Stimulated activated naive CD4-positive, alpha-beta T cell (primary cell): ENCODE data around the gene DBH.
A peak's percentile ranks its signal among the peaks of the same experiment; 100 is the strongest.

Experiments used
- DNase-seq, 6 experiments: peaks; one replicate each; lab custom pipeline; 2025; lab: John Stamatoyannopoulos, UW

Gene DBH

DNA sequence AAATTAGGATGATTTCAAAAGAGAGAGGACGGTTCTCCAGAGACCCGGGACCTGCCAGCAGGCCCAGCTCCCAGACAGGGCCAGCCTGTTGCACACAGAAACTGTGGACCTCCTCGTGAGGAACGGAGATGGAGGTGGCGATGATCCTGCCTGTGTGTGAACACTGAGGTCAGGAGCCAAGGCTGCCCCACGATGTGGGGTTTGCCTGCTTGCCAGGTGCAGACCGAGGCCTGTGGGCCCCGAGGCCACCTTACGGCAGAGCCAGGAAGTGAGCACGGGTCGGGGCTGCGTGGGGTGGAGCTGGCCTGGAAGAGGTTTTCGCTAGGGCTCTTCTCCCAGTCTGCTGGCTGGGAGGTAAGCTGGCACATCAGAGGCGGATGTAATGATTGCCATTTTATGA, 31.3 kb upstream of the DBH start:
- no peak for DNase-seq

DNA sequence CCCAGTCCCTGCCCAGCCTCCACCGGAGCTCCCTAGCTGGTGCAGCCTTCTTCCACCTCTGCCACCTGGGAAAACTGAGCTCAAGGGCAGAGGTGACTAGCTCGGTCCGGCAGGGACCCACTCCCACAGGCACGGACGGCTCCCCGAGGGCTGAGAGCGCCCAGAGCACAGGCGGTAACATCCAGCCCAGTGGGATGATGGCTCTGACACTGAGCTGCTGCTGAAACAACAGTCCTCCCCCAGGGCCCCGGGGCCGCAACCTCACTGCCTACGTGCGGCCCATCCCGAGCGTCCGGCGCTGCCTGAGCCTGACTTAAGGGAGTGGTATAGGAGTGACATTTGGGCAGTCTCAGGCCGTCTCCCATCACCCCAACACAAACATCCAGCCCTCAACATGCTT, 30.7 kb upstream of the DBH start:
- DNase-seq, result no peak

DNA sequence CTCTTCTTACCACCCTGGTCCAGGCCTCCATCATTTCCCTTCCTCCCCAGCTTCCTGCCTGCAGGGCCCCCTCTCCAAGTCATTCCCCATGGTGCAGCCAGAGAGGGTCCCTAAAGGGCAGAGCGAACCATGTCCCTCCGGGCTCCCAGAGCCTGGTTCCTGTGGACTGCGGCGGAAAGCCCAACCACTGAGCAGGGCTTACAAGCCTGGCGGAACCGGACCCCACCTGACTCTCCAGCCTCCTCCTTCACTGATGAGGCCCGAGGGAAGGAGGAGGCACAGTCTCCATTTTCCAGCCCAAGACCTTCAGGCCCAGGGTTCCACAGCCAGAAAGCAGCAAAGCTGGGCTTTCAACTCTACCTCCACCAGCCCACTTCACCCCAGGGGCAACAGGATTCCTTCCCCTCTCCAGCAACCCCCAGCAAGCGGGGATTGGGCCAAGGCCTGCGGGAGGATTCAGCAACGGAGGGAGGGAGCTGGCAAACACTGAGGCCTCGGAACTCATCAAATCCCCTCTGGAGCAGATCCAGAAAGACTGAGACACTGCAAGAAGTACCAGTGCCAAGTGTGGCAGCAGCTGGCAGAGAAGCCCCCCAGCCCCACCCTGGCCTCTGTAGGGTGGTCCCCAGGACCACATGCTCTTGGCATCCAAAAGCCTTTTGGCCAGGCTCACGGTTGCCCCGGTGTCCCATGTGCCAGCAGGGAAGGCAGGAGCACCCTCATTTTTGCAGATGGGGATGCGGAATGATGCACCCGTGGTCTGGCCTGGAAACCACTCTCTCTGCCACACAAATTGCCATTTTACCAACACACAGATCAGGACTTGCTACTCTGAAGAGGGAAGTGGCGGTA, 30.1 kb upstream of the DBH start:
- no peak for DNase-seq

DNA sequence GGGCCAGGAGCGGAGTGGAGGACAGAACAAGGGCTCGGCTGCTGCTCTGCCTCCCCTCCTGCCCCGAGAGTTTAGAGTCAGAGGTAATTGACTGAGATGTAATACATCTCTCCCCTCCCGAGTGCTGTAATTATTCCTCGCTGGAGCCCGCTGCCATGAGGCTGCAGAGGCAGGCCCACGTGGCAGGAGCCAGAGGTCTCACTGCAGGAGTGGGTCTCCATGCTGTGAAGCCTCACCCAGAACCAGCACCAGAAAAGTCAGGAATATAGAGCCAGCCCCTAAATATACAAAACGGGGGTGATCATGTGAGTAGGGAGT, 29.5 kb upstream of the DBH start:
- no peak for DNase-seq

DNA sequence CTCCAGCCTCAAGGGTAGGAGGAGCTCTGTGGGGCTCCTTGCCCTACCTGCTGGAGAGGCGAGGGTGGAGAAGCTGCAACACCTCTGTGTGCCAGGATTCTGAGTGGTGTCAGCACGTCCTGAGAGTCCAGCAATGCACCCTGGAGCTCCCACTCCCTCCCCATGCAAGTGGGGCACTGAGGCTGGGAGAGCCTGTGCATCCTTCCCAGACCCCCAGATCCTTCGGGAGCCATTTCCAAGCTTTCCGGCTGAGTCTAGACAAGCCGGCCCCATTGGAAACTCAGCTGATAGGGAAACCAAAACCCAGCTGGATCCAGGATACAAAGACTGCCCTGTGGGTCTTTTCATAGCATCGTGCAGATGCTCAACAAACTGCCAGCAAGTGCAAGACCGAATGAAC, 28.8 kb upstream of the DBH start:
- DNase-seq, result no peak

DNA sequence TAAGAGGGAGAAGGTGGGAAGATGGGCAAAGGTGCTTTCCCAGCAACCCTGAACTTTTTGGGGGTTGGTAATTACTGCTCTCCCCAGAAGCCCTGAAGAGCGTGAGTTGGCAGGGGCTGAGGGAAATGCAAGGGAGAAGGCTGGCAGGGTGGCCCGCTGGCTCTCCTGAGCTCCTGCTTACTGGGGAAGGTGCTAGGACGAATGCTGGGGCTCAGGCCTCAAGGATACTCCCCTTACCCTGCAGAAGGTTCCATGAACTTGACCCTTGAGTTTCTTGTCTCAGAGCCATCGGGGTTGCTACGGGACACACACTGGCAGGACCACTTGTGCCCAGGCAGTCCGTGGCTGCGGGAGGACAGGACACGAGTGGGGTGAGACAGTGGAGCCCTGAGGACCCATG, 28.2 kb upstream of the DBH start:
- DNase-seq, result no peak

DNA sequence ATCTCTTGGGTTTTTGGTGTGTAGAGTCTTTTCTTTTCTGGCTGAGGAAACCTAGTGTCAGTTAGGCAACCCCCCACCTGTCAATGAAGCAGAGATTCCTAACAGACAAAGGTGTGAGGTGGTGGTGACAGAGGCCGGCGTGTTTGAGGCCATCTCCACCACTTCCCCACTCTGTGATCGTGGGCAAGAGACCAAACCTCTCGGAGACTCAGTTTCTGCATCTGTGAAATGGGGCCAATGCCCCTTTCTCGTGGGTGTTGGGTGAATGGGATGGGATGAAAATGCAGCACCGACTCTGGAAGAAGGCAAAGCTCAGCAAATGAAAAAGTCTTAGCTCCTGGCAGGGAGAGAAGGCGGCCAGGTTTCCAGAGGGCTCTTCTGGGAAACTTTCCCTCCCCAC, 27.8 kb upstream of the DBH start:
- no peak for DNase-seq

DNA sequence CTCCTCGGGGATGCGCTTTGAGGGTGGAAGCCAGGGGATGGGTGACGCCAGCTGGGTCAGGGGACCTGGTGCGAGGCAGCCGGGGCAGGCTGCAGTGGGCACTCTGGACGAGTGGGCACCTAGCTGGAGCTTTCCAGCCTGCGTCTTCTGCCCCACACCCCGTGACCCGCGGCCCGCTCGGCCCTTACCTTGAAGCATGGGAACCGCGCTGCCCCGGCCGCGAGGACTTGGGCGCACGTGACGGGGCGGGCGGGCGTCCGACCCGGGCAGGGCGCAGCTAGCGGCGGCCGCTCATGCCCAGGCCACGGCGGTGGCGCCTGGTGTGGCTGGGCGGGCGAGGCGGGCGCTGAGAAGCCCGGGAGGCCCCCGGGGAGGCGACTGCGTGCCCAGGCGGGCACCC, 27.3 kb upstream of the DBH start:
- no peak for DNase-seq

DNA sequence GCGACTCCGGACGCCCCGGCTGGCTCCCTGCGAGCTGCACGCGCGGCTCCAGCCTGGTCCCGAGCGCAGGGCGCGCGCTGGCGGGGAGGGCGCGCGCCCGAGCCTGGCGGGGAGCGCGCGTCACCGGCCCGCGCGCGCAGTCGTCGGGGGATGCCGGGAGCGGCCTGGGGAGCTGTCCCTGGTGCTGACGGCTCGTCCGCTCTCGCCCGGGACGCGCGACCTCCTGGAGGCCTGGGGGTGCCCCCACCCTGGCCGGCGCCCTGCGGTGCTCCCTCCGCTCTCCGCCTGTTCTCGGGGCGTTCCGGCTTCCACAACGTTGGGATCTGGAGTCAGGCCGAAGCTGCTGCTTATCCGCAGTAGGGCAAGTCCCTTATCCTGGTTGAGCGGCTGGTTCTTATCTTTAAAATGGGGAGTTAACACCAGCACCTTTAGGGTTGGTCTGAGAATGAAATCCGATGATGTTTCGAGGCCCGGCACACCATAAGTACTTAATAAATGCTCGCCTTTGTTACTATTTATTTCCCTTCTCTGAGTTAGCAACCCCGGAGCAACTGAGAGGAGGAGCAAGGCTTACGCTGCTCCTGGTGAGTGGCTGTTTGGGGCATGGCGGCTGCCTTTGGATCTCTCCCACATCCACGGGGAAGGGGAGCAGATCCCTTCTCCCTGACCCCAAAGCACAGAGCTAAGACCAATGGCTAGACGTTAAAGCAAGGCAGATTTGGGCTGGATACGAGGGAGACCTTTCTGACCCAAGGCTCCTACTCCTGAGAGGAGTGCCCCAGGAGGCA, 26.7 kb upstream of the DBH start, which contains the start of gene FAM163B:
FAM163B (minus strand) TSS at position 79 of the 788 bp plus-strand sequence. CDS start 29,166 bp downstream, outside the sequence.
- peak; percentile 14 to 72 (median 33) for DNase-seq

DNA sequence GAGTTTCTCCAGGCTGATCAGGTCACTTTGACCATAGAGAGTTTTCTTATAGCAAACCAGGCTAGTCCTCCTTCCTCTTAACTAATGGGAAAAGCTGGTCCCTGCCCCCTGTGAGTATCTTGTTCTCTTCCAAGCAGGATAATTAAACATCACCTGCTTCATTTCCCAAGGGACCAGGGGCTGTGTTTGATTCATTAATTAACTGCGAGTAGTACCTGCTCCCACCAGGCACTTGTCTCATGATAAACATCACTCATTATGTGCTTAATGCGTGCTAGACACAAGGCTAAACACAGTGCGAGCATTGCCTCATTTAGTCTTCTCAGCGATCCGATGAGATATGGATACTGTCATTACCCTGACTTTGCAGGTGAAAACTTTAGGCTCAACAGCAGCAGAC, 25.3 kb upstream of the DBH start:
- no peak for DNase-seq

DNA sequence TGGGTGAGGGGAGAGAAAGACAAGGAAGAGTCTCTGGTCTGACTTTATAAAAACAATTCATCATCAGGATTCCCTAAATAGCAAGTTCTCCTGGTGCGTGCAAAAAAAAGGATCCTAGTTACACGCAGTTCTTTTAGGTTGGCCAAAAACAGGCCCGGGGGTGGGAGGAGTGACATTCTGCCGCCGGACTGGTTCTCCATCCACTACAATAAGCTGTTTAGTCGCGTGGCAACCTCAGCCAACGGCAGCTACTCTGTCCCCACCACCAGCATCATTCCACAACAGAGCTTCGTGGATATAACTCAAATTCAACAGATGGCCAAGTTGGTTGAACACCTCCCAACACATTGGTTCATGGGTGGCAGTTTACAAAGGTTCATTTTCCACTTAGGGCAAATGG, 24.1 kb upstream of the DBH start:
- no peak for DNase-seq

DNA sequence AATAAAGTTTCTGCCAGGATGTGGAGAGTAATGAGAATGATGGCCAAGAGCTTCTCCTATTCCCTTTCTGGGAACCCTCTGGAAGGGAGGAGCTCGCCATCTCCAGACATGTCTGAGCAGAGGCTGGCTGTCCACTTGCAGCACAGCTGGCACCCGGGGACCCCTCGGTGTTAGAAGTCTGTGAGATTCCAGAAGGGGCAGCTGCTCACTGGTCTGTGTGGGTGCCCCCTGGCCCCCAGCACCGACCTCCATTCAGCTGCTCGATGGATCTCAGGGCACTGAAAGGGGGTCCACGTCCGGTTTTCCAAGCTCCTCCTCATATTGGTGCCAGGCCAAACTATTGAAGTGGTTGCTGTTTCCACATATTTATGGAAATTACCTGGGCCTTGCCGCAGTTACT, 23.3 kb upstream of the DBH start:
- DNase-seq, result no peak

DNA sequence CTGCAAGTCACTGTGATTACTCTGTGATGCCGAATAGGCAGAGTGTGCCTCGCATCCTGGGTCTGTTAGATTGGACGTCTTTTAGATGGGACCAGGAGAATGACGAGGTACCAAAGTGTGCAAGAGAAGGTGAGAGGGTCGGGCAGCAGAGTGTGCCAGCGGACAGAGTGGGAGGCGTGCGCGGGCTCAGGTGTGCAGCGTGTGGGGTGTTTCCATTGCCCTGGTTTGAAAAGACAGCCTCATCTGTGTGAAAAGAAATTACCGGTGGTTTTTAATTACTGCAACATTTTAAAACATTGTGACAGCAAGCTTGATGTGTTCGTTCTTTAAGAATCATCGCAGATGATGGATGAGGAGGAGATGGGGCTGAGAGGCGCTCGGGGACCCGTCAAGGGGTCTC, 22.7 kb upstream of the DBH start:
- DNase-seq, result no peak

DNA sequence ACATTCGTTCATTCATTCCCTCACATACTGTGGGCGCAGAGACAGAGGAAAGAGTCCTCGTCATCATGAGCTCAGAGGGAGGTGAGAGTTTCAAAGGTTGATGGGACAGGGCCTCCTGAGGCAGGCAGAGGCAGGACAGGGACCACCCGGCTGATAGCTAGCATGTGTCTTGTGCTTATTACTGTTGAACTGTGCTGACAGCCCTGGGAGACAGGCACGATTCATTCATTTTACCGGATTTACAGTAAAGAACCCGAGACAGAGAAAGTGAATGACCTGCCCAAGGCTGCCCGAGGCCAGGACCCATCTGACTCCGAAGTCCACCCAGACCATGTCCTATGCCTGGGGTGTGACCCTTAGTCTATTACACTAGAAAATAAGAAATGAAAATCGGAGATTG, 22.1 kb upstream of the DBH start:
- no peak for DNase-seq

DNA sequence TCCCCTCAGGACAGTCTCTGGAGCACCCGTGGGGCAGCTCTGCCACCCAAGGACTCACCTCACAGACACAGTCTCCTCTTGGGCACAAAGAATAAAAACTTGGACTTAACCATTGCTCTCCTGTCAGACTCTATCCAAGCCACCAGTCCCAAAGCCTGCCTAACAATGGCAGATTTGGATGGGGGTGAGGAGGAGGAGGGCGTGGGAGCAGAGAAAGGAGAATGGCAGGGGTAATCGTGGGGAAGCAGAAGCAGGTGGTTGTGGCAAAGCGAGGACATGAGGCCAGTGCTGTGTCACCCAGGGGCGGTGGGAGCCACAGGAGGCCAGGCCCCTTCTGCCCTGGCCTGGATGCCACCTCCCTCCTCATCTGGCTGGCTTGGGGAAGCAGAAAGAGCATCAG, 21.5 kb upstream of the DBH start:
- DNase-seq, result no peak

DNA sequence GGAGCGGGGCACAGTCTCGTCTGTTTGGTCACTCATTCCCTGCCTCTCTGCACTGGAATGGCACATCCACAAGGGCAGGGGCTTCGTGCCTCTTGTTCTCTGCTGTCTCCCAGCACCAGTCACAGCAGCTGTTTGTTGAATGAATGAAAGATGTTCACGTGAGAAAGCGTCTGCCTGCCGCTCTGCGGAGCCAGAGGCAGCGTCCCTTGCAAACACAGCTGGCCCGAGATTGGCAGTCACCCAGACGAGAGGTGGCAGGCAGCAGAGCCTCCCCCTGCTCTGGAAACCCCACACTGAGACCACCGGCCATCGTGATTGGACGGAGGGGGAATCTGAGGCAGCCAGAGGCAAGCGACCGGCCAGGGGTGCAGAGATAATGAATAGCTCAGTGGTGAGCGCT, 21.0 kb upstream of the DBH start:
- DNase-seq, result no peak

DNA sequence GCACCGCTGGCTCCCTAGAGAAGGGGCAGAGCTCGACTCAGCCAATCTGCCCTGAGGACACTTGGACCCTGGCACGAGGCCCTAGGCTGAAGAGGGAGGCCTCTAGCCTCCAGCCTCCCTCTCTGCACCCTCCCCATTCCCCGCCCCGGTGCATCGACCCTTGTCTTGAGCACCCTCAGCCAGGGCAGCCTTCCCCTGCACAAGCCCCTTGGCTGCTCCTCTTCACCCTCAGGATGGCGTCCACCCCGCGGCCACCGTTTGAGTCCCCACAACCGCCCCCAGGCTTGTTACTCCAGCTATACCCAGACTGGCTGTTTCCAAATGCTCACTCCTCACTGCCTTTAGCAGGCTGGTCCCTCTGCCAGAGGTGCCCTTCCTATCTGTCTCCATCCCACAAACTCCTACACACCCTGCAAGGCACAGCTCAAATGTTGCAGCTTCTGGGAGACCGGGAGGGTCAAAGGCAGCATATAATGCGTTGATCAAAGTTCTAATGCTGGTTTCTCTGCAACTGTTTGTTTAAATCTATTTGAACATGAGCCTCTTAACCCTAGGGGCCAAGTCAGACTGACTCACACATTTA, 20.5 kb upstream of the DBH start:
- no peak for DNase-seq

DNA sequence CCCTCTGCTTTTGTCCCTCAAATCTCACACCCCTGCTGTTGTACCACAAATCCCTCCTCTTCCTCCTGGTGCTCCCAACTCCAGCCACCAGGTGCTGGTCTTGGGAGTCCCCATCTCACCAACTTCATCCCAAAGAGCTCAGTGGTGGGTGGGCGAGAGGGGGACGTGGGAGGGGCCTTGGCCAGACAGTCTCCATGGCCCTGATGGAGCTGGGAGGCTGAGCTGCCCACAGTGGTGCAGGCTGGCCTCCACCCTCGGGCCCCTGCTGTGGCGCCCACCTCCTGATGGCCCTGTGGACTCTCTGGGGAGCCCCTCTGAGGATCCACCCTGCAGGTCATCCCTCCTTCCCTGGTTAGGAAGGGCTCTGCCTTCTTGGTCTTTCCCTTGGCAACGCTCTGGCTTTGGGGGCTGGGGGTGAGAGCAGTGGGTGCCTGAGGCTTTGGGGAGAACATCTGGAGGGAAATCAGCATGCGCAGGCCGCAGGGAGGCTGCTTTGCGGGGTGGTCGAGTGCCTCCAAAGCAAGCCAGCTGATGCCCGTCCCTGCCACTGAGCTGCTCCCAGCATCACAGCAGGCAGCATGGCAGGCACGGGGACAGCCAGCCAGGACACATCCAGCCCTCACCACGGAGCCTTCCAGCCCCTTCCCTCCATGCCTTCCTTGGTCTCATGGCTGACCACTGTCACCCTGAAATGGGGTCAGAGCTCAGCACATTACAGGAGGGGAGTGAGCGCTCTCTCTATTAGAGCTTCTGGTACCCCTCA, 19.3 kb upstream of the DBH start:
- no peak for DNase-seq

DNA sequence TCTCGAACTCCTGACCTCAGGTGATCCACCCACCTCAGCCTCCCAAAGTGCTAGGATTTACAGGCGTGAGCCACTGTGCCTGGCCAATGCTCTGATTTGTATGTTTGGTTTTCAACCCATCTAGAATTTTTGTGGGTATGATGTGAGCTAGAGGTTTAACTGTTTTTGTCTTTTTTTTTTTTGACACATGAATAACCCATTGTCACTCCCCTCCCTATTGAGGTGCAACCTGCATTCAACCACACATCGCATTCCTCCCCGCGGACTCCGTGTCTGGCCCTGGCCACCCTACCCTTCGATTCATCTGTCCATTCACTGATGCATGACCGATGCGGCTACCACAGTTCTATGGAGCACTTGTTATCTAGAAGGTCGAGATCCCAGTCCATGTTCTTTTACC, 17.4 kb upstream of the DBH start:
- no peak for DNase-seq

DNA sequence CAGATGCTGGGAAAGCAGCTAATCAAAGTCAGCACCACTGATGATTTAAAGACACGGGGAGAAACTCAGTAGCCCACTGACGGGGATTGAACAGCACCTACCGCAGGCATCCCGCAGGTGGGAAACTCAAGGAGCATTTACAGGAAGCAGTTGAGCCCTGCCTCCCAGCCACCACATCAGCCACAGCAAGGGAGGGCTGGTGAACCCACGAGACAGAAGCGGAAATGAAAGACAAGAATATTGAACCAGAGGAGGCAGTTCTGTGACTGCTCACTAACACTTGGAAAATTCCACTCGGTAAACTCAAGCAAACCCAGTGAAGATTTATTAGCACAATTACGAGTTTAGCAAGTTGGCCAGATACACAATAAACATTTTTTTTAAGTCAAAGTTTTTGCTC, 16.4 kb upstream of the DBH start:
- peak; percentile 36 to 70 (median 48) for DNase-seq

DNA sequence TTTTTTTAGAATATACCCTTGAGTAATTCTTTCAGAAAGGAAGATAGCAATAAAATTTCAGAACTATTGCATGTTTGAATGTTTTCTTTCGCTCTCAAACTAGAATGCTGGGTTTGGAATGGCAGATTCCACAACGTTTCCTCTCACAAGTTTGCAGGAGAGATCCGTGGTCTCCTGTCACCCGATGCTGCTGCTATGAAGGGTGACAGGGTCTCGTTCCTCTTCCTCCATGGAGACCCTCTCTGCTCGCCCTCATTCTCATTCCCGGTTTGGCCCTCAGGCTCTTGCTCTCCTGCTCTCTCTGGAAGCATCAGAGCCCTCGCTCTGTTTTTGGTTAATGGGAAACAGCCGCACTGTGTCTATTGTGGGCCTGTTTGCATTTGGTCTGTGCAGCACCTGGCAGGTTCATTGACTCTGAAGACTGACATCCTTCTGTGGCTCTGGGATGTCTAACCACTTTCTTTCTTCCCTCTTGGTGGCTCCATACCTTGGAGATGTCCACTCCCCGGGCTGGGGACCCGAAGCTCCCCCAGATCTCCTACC, 14.4 kb upstream of the DBH start:
- DNase-seq, result no peak

DNA sequence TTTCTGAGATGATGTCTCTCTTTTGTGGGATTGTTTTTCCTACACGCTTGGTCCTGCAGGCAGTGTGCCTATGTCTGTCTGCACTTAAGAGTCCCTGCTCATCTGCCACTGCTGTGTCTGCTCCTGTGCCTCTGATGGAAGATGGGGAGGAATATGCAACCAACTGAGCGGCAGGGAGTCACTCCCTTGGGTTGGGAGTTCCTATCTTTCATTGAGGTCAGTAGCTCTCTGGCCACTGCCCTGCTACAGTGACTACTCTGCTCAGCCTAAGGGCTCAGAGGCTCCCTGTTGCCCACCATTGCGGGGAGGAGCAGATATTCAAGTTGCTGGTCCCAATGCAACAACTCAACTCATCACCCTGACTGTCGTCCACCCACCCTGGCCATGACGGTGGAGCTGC, 13.6 kb upstream of the DBH start:
- no peak for DNase-seq
